NCI-H1436 treated with DMSO at 0.1 percent for 48 hours (cell line): ENCODE measurements around the gene MC4R.
A peak's percentile ranks its signal among the peaks of the same experiment; 100 is the strongest.
"Not testable (repeated sequence)": the region's sequence is repeated elsewhere in the genome, so short reads cannot be mapped to it uniquely, and the experiment has no call there.

Experiments used
- DNase-seq: peaks from one replicate; lab custom pipeline; 2025; lab: John Stamatoyannopoulos, UW

The MC4R gene

DNA sequence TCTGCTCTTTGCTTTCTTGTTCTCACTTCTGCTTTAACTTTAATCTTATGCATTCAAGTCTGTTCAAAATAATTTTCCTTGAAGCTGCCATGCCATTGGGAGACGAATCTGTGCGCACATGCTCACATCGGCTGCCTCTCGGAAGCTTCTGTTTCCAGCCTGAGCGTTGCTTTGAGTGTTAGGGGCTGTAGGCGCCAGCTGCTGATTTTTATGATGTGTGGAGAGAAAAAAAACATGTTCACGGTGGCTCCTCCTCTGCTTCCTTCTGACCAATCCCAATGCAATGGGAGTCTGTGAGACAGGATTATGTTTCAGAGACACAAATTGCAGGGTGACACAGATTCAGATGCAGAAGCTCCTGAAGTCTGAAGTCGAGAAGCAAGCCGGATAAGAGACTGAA is at the start of gene MC4R:
MC4R (minus strand) TSS at position 180 of the 400 bp plus-strand sequence. CDS start 426 bp downstream, outside the sequence.
- peak; percentile 91 for DNase-seq

DNA sequence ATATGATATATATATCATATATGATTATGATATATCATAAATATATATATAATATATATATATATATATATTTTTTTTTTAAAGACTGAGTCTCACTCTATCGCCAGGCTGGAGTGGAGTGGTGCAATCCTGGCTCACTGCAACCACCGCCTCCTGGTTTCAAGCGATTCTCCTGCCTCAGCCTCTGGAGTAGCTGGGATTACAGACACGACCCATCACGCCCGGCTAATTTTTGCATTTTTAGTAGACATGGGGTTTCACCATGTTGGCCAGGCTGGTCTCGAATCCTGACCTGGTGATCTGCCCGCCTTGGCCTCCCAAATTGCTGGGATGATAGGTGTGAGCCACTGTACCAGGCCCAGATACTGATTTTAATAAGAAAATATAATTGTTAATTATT is 49.7 kb upstream of the MC4R start:
- DNase-seq: not testable (repeated sequence)

DNA sequence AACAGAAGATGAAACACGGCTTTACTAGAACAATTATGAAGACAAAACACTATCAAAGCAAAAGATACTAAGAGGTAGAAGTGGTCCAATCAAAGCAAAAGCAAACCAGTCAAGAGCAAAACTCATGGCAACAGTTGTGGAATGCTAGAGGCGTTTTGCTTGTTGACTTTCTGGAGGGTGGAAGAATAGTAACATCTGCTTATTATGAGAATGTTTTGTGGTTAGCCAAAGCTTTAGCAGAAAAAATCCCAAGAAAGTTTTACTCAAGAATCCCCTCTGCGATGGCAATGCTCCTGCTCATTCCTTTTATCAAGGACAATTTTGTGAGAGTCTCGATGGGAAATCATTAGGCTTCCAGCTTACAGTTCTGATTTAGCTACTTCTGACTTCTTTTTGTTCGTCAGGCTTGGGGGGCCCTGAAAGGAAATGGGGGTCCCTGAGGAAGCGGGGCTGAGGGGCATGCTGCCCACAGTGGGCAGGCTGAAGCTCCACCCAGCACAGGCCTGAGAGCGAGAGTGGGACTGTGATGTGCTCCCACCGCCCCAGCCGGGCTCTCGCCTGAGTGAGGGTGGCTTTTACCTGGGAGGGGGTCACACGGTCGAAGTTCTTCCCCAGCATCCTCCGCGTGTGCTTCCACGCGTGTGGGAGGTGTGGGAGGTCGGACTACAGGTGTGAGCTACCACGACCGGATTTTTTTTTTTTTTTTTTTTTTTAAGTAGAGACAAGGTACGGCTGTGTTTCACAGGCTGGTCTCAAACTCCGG is 49.0 kb upstream of the MC4R start:
- DNase-seq: no peak

DNA sequence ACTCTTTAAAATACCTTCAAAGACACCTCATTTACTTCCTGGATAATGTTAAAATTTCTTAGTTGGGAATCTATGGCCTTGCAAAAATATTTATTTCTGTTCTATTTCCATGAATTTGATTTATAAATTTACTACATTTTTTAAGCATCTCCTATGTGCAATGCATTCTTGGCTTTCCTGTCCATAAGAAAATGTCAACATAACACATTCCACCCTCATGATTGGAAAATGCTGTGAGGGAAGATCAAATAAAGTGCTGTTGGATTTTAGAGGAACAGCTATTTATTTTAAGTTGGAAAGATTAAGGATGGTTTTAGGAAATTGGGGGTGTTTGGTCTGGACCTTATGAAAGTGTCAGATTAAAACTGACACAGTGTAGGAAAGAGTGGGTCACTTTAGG is 45.4 kb upstream of the MC4R start:
- DNase-seq: no peak

DNA sequence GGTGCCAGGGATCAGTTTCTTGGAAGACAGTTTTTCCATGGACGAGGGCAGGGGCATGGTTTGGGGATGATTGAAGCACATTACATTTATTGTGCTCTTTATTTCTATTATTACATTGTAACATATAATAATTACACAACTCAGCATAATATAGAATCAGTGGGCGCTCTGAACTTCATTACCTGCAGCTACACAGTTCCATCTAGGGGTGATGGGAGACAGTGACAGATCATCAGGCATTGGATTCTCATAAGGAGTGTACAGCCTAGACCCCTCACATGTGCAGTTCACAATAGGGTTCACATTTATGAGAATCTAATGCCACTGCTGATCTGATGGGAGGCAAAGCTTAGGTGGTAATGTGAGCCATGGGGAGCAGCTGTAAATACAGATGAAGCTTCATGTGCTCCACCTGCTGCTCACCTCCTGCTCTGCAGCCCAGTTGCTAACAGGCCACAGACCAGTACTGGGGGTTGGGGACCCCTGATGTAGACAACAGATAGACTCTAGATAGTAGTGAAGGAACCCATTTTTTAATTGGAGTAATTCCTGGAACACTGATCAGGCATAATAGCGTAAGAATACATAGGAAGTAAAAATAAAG is 41.5 kb upstream of the MC4R start:
- DNase-seq: no peak

DNA sequence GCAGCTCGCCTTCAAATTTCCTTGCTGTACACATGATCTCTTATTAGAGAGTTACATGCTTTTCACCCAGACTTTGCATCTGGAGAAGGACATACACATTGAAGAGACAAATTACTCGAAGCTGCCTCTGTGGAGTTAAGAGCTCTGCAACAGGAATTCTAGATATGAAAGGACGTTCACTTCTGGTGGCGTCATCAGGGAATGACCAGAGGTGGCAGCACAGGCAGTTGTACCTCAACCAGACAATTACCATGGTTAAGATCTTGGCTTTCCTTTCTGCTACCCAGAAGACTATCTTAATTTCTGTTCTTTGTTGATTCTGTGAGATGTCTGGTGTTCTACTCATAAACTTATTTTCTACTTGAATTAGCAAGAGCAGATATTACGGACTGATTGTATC is 39.1 kb upstream of the MC4R start:
- no peak for DNase-seq

DNA sequence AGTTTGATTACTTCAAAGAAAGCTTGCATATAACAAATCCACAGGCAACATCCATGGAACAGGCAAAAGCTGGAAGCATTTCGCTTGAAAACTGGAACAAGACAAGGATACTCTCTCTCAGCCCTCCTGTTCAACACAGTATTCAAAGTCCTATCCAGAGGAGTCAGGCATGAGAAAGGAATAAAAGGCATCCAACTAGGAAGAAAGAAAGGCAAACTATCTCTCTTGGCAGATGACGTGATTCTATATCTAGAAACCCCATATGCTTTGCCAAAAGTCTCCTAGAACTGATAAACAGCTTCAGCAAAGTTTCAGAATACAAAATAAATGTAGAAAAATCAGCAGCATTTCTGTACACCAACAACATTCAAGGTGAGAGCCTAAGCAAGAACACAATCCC is 34.1 kb upstream of the MC4R start:
- no peak for DNase-seq

DNA sequence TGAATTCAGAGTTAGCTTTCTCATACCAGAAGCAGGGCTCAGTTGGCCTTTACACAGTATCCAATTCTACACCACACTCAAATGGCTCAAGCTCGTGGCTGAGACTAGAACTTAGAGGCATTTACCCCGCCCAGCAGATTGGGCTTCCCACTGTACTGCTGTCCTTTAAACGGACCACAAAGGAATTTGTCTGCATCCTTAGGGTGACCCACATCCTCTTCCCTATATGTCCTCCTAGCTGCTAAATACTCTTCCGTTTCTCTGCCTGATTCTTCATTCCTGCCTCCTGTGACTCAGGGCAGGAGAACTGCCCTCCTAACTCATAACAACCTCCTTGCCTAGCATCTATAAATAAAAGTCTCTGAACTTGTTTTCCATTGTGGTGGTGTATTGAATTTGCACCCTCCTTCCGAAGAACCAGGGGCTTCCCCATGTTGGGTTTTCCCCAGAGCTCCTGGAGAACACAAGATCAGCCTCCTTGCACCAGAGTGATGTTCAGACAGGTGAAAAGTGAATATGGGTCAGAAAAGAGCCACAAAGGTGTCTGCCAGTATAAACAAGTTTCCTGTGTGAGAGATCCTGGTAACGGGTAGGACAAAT is 32.0 kb upstream of the MC4R start:
- no peak for DNase-seq

DNA sequence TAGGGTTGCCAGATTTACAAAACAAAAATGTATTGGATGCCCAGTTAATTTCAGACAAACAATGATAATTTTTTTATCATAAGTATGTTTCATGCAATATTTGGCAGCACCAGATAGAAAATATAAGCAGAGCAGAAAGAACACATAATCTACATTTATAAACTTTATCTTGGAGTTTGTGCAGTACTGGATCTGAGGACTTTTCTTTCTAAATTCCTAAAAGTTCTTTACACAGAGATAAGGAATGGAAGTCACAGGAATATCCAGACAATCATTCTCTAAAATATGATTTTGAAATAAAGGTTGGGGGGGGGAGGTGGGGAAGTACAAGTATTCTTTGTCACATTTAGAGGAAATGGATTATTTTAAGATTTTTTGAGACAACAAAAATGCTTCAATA is 28.8 kb upstream of the MC4R start:
- no peak for DNase-seq

DNA sequence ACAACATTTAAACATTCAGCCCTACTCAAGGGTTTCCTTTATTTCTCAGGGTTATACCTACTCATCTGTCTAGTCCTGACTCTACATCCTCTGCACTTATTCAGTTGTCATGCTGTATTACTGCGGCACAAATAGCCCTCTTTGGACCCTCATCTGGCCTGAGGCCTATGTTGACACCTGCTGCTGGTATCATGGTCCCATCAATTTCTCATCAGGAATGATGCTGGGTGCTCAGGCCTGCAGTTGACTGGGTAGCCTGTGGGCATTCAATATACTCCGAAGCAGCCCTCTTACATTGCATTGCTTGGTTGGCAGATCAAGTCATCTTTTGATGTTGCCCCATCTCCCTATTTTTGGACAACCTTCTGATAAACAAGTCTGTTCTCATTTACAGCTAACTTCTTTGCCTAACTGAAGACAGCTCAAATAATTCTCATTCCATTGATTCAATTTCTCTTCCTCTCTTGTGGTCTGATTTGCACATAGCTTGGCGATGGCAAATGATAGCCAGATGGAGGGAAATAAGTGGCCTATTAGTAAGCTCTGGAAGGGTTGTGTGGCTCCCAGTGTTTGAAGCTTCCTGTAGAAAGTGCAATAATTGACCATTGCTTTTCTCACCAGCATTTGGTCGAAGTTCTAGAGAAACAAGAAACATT is 19.1 kb upstream of the MC4R start:
- DNase-seq: no peak

DNA sequence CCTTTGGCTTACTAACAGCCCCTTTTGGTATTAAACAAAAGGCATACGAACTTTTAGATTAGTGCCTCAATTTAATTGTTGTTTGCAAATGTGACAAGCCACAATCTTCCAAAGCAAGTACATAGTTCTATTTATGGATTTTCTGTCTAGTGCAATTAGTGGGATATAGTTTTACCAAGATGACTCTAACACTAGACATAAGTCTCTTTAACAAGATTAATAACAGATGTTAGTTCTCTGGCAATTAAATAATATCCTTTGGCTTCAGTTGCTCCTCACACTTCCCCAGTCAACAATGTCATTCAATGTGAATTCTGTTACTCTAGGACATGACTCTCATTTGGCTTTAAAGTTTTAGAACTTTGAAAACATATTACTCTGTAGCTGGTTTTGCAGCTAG is 16.7 kb upstream of the MC4R start:
- DNase-seq: no peak

DNA sequence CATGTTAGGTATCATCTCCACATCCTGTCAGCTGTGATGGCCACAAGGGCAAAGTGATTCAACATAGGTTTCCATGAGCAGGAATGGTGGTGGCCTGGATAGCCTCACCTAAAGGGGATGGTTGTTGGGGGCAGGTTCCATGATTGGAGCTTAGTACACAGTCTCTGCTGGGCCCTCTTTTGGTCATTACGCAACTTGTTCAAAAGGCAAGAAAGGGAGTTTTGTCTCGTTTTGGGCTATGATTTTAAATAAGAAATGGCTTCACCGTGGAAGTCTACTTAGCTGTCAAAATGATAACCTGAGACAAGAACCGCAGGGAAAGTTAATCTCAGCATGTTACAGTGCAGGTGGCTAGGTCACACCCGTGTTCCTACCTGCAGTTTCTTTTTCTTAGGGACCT is 13.1 kb upstream of the MC4R start:
- DNase-seq: no peak

DNA sequence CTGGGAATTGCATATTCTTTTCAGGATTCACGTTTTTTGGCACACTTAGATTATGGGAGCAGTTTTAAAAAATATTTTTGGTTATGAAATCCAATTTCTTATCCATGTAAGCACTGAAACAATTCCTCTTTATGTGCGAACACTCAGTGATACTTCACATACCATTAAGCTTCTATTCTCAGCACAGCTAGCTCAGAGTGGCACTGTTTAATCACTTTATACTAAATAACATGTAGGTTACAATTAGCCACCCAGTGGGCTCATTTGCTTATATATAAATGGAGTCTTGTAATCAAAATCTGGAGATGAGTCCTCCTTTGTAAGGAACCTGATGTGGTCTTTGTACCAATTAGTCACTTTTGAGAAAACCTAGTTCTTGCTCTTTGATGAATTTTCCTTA is 11.3 kb upstream of the MC4R start:
- no peak for DNase-seq

DNA sequence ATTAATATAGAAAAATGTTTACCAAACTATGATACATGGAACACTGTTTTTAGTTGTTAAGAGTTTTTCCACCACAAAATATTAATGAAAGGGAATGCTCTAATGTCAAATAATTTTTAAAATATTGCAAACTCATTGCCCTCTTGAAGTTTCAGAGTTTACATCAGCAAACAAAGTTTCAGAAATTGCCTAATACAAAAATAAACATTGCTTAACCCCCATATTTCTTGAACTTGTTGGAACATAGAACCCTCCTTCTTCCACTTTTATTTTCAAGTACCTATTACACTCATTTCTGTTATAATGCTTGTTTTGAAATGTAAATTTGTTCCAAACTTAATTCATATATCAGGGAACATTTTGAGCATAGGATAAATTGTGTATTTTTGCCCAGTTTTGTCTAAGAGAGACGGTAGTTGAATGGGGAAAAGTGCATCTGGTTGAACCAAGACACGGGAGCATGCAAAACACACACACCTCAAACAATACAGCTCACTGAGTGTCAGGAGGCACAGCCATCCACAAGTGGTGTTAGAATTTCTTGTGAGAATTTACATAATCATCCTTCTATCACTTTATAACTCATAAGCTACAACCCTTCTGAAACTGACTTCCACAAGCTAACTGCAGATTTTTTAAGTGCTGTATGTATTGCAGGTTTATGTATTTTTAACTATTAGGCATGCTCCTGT is 5.3 kb upstream of the MC4R start:
- DNase-seq: no peak

DNA sequence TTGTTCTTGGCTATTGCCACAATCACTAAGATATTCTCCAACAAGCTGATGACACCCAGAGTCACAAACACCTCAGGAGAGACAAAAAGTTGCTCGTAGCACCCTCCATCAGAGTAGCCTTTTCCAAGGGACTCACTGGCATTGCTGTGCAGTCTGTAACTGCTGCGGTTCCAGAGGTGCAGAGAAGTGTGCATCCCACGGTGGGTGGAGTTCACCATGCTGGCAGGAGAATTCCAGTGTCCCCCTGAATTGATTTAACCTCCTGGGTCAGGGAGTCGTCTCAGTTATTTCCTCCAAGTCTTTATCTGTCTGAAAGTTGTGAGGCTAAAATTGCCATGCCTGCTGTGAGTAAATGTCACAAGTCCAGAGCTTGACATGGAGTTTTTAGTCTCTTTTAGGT is 443 bp downstream of the MC4R start:
- no peak for DNase-seq

DNA sequence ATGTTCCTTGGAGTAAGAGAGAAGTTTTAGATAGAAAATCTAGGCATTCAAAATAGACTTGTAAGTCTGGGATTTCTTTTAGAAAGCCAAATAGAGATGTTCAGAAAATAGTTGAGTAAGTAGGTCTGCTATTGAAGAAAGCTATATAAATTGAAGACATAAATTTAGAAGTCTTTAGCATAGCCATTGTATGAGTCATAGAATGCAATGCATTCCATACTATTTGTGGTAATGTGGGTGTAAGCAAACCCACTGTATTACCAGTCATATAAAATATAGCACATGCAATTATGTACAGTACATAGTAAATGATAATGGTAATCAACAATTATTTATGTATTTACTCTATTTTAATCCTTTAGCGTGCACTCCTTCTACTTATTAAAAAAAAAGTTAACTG is 14.1 kb downstream of the MC4R start:
- no peak for DNase-seq

DNA sequence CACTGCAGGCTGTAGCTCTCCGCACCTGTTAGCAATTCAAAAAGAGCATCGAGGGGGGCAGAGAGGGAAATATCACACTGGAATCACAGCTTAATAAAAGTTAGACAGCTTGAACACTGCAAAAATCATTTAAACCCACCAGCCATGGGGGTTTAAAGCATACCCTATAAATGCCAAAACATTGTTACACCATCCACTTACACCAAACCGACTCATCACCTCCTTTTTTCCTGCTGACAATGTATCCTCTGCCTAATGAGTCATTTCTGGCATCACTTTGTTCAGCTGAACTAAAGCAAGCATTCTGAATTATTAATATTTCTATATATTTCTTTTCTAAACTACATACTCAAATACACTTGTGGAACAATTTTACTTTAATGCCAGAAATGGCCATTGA is 21.6 kb downstream of the MC4R start:
- DNase-seq: no peak

DNA sequence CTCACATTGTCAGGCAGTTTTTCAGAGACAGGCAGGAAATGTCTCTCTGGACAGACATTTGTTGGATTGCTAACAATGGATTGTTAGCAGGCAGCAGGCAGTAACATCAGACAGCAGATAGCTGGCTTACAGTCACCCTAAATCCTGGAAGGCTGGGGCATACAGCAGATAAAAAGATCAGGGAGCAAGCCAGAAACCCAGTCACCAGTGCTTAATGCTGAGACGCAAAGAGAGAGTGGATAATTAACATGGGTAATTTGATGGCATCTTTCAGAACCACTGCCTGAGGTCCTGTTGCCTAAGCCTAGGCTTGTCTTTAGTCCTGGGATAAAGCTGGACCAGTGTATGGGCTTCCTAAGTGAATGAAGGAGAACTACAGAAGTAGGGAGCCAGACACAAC is 22.4 kb downstream of the MC4R start:
- DNase-seq: no peak

DNA sequence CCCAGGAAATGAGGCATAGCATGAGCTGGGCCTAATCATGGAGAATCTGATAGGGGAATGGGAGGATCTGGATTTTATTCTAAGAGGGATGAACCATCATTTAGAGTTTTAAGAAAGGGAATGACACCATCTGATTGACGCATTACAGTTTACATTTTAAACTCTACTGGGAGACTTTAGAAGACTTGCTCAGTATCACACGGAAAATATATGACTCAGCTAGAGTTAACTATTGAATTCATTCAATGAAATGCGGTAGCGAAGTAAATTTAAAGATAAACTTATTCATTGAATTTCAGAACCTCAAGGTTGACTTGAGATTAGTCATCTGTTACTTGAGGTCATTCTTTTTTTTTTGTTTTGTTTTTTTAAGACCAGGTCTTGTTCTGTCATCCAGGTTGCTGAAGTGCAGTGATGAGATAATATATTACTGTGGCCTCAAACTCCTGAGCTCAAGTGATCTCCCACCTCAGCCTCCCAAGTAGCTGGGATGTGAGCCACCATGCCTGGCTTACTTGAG is 25.0 kb downstream of the MC4R start:
- DNase-seq: no peak

DNA sequence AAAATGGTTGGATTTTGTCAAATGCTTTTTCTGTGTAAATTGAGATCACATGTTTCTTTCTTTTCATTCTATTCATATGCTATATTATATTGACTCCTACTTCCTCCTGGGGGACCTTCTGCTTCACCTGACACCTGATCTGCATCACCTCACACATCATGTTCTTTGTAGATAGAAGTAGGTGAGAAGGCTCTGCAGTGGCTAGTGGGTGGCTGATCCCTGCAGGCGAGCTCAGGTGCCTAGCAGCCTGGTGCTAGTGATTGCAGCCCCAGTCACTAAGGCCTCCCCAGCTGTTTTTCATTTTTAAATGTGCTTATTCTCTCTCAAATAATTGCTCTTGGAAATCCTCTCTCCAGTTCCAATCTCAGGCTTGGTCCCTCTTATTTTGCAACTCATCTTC is 33.6 kb downstream of the MC4R start:
- no peak for DNase-seq

DNA sequence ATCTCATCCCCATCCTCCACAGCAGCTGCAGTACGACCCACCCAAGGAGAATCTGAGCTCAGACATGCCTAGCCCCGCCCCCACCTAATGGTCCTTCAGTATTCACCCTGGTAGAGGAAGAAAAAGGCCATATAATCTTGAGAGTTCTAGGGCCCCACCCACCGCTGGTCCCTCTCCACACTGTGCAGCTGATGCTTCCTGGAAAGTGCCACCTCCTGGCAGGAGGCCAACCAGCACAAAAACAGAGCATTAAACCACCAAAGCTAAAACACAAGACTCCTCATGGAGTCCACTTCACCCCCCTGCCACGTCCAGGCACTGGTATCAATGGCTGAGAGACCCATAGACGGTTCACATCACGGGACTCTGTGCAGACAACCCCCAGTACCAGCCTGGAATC is 40.7 kb downstream of the MC4R start:
- no peak for DNase-seq

DNA sequence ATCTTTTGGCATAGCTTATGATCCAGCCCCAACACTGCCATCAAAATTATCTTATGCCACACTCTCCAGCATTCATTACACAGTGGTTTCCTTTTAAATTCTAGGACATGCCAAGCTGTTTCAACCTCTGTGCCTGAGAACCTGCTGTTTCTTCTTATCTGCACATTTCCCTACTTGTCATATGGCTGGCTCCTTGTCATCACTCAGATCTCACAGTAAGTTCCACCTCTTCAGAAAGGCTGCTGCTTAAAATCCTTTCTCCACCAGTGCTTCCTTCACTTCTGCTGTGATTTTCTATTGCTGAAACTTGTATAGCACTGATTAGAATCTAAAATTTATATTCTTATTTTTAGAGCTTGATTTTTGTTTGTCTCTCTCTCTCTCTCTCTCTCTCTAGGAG is 43.4 kb downstream of the MC4R start:
- no peak for DNase-seq
